HG03159 (cell line): ENCODE results near the gene TMEM52.
A peak's percentile ranks its signal among the peaks of the same experiment; 100 is the strongest.

Source experiments
- ATAC-seq: cut with Tn5 transposase; IDR thresholded peaks from one replicate; pipeline ENCODE4 v1.9.1; 2021; ENCODE audit warnings: mild to moderate bottlenecking, moderate library complexity; ENCODE audit not compliant: unreplicated experiment

The TMEM52 gene

DNA sequence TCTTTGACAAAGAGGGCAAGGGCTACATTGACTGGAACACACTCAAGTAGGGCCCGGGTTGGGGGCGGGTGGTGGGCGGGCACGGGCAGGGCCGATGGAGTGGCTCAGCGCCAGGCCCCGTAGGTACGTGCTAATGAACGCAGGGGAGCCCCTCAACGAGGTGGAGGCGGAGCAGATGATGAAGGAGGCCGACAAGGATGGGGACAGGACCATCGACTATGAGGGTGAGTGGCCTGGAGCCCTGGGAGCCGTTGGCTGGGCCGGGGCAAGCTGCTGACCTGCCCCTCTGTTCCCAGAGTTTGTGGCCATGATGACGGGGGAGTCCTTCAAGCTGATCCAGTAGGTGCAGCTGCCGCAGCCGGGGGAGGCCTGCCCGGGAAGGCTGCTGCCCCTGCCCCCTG lies 2.2 kb downstream of the TMEM52 start:
- ATAC-seq, result no peak

DNA sequence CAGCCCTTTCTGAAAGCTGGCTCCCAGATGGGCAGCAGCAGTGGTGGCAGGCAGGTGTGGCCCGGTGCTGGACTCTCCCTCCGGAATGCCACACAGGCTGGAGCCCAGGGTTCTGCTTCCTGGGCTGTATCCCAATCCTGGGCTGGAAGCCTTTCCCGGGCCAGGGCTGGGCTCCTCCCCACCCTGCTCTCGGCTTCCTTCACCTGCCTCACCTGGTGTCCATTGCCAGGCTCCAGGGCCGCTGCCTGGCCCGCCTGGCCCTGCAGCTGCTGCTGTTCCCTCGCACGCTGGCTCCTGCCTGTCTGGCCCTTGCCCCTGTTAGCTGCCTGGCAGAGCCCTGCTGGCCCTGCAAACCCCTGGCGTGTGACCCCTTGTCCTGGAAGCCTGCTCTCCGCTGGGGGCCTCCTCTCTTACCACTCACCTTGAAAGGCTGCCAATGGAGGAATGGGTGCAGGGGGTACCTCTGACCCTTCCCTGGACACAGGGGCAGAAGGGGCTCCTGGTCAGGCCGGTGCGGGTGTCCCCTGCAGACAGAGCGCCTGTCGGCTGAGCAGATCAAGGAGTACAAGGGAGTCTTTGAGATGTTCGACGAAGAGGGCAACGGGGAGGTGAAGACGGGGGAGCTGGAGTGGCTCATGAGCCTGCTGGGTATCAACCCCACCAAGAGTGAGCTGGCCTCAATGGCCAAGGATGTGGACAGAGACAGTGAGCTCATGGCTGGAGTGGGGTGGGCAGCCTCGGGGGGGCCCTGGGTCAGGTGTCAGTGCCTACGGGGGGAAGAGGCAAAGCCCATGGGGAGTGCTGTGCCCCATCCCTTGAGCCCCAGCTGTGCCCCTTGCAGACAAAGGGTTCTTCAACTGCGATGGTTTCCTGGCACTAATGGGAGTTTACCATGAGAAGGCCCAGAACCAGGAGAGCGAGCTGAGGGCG lies 2.9 kb downstream of the TMEM52 start:
- ATAC-seq, result no peak

- ATAC-seq, result no peak
Observed at GRCh38 chr1:1914971-1915692, 3.9 kb downstream of the TMEM52 start, which contains the start of gene CALML6. TSS of gene CALML6 (plus strand) at chr1:1915260. CDS start at chr1:1915281, 21 bp downstream.

DNA sequence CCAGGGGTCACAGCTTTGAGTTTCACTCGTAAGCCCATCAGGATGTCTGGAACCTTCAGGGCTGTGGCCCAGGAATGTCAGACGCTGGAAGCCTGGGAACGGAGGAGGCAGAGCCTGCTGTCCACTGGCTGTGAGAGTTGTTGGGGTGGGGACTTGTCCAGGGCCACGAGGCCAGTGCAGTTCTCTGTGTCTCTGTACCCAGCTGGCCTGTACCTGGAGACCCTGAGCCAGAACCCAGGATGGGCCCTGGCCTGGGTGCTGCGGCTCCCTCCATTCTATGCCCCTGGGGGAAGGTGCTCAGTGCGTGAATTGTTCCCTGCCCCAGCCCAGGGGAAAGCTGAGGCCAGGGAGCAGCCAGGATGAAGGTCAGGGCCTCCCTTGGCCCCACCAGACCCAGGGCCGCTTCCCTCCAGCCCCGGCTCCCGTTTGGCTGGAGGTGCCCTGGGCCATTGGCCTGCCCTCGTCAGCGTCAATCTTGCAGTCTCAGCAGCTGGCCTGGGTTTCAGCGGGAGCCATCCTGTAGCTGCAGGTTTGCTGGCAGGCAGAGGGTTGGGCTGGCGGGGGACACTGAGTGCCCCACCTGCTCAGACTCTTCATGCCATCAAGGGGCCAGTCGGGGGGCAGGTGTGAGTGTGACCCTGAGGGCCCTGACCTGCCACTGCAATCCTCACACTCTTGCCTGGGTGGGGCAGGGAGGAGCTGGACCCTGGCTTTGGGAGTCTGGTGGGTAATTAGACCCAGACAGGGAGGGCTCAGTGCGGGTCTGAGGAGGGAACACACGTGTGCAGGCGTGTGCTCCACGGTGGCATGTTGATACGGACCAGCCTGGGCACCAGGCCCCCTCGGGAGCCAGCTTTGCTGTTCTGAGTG lies 4.7 kb downstream of the TMEM52 start:
- ATAC-seq, result no peak

GRCh38 chr1:1911350-1912041 lies 7.6 kb downstream of the TMEM52 start:
- ATAC-seq, result no peak

GRCh38 chr1:1910651-1911331 lies 8.3 kb downstream of the TMEM52 start:
- no peak for ATAC-seq

DNA sequence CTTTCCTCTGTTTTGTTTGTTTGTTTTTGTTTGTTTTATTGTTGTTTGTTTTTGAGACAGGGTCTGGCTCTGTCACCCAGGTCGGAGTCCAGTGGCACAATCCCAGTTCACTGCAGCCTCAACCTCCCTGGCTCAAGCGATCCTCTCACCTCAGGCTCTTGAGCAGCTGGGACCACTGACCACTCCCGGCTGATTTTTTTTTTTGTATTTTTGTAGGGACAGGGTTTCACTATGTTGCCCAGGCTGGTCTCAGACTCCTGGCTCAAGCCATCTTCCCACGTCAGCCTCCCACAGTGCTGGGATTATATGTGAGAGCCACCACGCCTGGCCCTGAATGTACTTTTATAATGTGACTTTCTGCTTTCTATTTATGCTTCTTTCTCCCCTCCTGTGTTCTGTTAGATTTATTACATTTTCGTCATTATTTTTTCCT lies 9.0 kb downstream of the TMEM52 start:
- no peak for ATAC-seq

- ATAC-seq, result peak; percentile 25
Observed at GRCh38 chr1:1908506-1908791, 10.6 kb downstream of the TMEM52 start.

- no peak for ATAC-seq
Observed at GRCh38 chr1:1907098-1907736, 11.9 kb downstream of the TMEM52 start.

- no peak for ATAC-seq
Observed at GRCh38 chr1:1906185-1907097, 12.6 kb downstream of the TMEM52 start.

- ATAC-seq, result no peak
Observed at GRCh38 chr1:1903224-1903623, 15.9 kb downstream of the TMEM52 start.

GRCh38 chr1:1901641-1902294 lies 17.3 kb downstream of the TMEM52 start:
- ATAC-seq, result no peak

DNA sequence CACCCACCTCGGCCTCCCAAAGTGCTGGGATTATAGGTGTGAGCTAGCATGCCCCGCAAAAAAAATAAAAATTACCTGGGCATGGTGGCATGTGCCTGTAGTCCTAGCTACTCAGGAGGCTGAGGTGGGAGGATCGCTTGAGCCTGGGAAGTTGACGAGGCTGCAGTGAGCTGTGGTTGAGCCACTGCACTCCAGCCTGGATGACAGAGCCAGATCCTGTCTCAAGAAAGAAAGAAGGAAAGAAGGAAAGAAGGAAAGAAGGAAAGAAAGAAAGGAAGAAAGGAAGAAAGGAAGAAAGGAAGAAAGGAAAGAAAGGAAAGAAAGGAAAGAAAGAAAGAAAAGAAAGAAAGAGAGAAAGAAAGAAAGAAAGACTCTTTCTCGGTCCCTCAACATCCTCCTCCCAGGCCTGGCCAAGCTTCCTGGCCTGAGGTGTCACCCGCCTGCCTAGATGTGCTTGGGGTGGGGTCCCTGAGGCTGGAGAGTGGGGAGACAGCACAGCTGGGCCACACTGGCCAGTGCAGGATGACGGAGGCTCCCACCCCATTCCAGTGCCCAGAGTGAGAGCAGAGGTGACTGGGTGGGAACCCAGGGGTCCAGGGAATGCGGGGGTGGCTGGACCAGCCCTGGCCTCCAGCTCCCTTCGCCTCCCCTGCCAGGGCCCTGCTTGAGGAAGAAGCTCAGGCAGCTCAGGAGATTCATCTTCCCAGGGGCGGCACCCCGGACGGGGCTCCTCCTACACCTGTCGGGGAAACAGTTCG lies 18.0 kb downstream of the TMEM52 start:
- ATAC-seq, result no peak

DNA sequence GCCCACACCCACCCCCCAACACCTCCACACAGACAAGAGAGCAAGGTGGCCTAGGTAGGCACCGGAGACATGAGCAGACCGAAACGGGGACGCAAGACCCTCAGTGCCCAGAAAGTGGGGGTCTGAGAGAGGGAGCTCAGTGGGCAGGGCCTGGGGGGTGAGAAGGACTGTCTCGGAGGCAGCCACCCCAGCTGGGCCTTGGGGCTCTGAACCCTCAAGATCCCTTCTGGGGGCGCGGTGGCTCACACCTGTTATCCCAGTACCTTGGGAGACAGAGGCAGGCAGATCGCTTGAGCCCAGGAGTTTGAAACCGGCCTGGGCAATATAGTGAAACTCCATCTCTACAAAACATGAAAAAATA lies 19.1 kb downstream of the TMEM52 start:
- ATAC-seq, result no peak

DNA sequence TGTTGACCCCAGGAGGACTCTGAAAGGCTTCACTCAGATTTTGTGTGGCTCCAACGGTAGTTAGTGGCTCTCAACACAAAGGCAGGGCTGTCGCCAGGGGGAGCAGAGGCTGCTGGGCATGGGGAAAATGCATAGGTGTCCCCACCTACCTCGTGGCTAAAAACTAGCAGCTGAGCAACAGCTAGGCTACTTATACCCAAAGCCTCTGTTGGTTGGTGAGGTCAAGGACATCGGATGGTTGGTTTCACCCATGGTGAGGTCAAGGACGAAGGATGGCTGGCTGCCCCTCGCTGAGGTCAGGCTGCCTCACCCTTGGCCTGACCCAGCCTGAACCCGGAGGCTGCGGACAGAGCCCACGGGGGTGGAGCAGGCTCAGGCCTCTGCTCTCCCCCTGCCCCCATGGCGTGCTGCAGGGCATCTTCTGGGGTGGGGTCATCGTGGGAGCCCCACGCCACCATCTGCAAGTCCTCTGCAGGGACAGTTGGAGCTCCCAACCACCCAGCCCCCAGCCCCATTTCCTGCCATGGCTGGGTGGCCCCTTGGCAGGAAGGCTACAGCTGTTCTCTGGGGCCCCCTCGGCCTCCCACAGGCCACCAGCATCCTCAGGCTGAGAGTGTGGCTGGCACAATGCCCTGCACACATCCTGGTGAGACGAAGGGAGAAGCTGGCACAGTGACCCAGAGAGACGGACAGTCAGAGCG lies 19.7 kb downstream of the TMEM52 start:
- no peak for ATAC-seq

GRCh38 chr1:1898246-1898933 lies 20.7 kb downstream of the TMEM52 start:
- no peak for ATAC-seq
